HG03045 (cell line): ENCODE data around the gene DMRT1.
"Not testable (repeated sequence)": the region's sequence is repeated elsewhere in the genome, so short reads cannot be mapped to it uniquely, and the experiment has no call there.

ENCODE experiments used
- ATAC-seq: cut with Tn5 transposase; IDR thresholded peaks from one replicate; pipeline ENCODE4 v1.9.1; 2021; ENCODE audit warnings: mild to moderate bottlenecking, moderate library complexity; ENCODE audit not compliant: unreplicated experiment

The DMRT1 gene

GRCh38 chr9:995781-996180, 154.3 kb downstream of the DMRT1 start:
- ATAC-seq: no peak

GRCh38 chr9:998299-999110, 157.0 kb downstream of the DMRT1 start:
- not testable (repeated sequence) for ATAC-seq

DNA sequence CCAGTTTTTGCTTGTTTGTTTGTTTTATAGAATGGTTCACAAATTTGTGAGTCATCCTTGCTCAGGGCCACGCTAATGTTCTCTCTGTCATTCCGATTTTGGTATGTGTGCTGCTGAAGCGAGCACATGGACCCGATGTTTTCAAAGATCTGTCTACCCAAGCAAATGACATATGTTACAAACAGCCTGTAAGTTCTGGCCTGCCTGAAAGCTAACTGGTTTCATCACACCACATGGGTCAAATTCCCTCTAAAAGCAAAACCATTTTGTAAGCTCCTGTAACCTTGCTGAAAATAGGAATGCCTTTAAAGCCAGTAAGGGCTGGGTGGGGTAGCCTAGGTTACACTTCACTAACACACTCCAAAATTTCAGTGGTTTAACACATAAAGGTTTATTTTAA, 160.3 kb downstream of the DMRT1 start:
- no peak for ATAC-seq

GRCh38 chr9:1002678-1003077, 161.2 kb downstream of the DMRT1 start:
- ATAC-seq: no peak

- ATAC-seq: no peak
Observed at GRCh38 chr9:1005043-1005667, 163.7 kb downstream of the DMRT1 start.

GRCh38 chr9:1007312-1007711, 165.8 kb downstream of the DMRT1 start:
- no peak for ATAC-seq

- no peak for ATAC-seq
Observed at GRCh38 chr9:1008216-1008615, 166.7 kb downstream of the DMRT1 start.

DNA sequence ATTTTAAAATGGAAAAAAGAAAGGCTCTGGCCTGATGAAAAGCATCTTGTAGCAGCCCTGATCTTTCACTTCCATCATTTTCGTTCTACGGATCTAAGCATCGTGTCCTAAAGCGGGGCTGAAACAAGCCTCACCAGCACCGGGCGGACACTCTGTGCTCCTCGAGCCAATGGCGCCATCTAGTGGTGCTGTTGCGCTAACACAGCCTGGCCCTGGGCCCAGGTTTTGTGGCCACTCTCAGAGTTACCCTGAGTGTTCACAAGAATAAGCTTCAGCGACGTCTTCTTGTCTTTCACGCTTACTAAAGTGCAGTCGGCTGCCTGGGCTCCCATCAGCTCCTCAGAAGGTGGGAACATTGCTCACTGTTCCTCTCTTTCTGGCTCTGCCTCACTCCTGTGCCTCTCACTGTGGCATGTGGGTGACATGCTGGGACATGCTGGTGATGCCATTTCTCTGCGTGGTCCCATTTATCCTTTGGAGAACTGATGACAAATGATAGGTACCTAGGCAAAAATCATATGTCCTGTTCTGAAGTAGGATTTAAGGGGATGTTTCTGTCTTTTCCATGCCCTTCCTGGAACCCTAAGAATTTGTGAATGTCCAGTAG, 167.7 kb downstream of the DMRT1 start:
- peak; percentile 90 for ATAC-seq

- ATAC-seq: no peak
Observed at GRCh38 chr9:1013021-1013420, 171.5 kb downstream of the DMRT1 start.

- no peak for ATAC-seq
Observed at GRCh38 chr9:1014225-1014624, 172.7 kb downstream of the DMRT1 start.

GRCh38 chr9:1014640-1015039, 173.1 kb downstream of the DMRT1 start:
- no peak for ATAC-seq

DNA sequence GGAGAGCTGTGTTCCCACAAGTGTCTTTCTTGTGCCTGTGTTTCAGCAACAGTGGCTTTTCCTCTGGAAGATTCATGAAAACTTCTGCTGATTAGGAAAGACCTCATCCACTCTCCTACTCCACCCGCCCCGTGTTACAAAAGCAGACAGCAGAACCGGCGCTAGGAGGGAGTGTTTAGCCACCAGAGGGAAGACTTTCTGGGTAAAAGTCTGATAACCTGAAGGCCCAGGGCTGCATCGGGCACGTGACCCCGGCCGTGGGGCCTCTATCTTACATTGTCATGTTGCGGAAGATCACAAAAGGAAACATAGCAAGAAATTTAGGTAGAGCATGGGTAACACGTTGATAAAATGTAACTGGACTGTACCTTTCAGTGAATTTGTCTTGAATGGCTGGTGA, 176.6 kb downstream of the DMRT1 start:
- no peak for ATAC-seq
